Measurements from ENCODE around the gene CAMSAP2. TPM values are rescaled to one million over a fixed set of nuclear protein-coding genes. Genes with fewer than 3 reads are reported as not detected.

Gene CAMSAP2
- total and polyA plus RNA-seq, 10 of the 15 experiments (the other 5 are each of a cell fraction or from before 2014, with no cell fraction given) = 3.9 to 19.8 (median 8.0) TPM

DNA sequence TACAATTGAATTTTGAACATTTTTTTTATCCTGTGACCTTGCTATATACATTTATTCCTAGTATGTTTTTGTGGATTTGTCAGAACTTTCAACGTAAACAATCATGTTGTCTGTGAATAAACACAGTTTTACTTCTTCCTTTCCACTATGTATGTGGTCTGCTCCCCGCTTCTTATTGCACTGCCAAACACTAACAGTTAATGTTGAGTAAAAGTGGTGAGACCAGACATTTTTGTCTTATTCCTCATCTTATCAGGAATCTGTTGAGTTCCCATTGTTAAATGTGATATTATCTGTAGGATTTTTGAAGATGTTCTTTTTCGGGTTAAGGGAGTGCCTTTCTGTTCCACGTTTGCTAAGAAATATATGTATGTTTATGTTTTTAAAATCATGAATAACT is 45.9 kb downstream of the CAMSAP2 start (continued):
- TF ChIP-seq, protein P1, sequence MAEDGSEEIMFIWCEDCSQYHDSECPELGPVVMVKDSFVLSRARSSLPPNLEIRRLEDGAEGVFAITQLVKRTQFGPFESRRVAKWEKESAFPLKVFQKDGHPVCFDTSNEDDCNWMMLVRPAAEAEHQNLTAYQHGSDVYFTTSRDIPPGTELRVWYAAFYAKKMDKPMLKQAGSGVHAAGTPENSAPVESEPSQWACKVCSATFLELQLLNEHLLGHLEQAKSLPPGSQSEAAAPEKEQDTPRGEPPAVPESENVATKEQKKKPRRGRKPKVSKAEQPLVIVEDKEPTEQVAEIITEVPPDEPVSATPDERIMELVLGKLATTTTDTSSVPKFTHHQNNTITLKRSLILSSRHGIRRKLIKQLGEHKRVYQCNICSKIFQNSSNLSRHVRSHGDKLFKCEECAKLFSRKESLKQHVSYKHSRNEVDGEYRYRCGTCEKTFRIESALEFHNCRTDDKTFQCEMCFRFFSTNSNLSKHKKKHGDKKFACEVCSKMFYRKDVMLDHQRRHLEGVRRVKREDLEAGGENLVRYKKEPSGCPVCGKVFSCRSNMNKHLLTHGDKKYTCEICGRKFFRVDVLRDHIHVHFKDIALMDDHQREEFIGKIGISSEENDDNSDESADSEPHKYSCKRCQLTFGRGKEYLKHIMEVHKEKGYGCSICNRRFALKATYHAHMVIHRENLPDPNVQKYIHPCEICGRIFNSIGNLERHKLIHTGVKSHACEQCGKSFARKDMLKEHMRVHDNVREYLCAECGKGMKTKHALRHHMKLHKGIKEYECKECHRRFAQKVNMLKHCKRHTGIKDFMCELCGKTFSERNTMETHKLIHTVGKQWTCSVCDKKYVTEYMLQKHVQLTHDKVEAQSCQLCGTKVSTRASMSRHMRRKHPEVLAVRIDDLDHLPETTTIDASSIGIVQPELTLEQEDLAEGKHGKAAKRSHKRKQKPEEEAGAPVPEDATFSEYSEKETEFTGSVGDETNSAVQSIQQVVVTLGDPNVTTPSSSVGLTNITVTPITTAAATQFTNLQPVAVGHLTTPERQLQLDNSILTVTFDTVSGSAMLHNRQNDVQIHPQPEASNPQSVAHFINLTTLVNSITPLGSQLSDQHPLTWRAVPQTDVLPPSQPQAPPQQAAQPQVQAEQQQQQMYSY (CRISPR knock-in tag; IDR thresholded peaks at IDR 0.05) = no peak
- TF ChIP-seq ESRRA (IDR thresholded peaks at IDR 0.05; ENCODE audit: low read length) (no peak), ZZZ3 (IDR thresholded peaks at IDR 0.05; ENCODE audit: control insufficient read depth, insufficient read length, low read depth) (no peak), YY1 (IDR thresholded peaks at IDR 0.05; ENCODE audit: low read depth, low read length) (no peak), SMAD5 (IDR thresholded peaks at IDR 0.05; ENCODE audit: low read depth) (no peak), NFYB (IDR thresholded peaks at IDR 0.05; ENCODE audit: insufficient read depth, low read depth, low read length) (no peak), JUND (IDR thresholded peaks at IDR 0.05; ENCODE audit: low read depth, low read length) (no peak), BRCA1 (IDR thresholded peaks at IDR 0.05; ENCODE audit: low read depth, low read length) (no peak), FOXM1 (IDR thresholded peaks at IDR 0.05; ENCODE audit: low read depth, low read length) (no peak)

DNA sequence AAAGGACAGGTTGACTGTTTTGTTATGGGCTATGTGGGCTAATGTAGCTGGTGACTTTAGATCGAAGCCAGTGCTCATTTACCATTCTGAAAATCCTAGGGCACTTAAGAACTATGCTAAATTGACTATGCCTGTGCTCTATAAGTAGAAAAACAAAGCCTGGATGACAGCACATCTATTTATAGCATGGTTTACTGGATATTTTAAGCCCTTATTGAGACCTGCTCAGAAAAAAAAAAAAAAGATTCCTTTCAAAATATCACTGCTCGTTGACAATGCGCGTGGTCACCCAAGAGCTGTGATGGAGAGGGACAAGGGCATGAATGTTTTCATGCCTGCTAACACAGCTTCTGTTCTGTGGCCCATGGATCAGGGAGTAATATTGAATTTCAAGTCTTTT is 48.1 kb downstream of the CAMSAP2 start:
- intact Hi-C loops (cut with micrococcal nuclease; ENCODE audit: unreplicated experiment) = no loop called here
- ChIA-PET POLR2A (interaction anchor here (1.3 kb wide), 1 partner anchor 11 kb away, joined by 12 read pairs; no protein-coding TSS in a partner anchor), SMC1A (ENCODE audit: uncharacterized antibody, unreplicated experiment) (interaction anchor here (0.7 to 1.6 kb wide), 6 partner anchors 10 to 229 kb away, joined by 3 to 5 read pairs (median 4); no protein-coding TSS in a partner anchor), CTCF (interaction anchor here (0.7 to 1.5 kb wide), 5 partner anchors 8 to 165 kb away, joined by 3 to 5 read pairs (median 4); no protein-coding TSS in a partner anchor), RAD21 (ENCODE audit: unreplicated experiment) (interaction anchor here (0.9 kb wide), 1 partner anchor 165 kb away, joined by 5 read pairs; no protein-coding TSS in a partner anchor)
- Histone ChIP-seq H3K9ac (ENCODE audit: control insufficient read depth, insufficient read depth, low read length) (no peak overlapping the region), H3K4me1 (ENCODE audit: control insufficient read depth, insufficient read depth, low read length) (no peaks in the 10 kb centered on the region; the same call in 1 of the 2 replicates), H2AFZ (ENCODE audit: control insufficient read depth, low read depth, low read length) (no peak overlapping the region), H3K27ac (ENCODE audit: control insufficient read depth, insufficient read depth) (no peak overlapping the region), H3K4me3 (no peak overlapping the region), H3K4me2 (ENCODE audit: control insufficient read depth, insufficient read depth) (no peak overlapping the region), H3K9me3 (replicated peaks; ENCODE audit: control insufficient read depth, insufficient read depth, low read length) (peaks cover 1% of the 10 kb centered on the region; the same call in 2 of the 3 replicates), H3K79me2 (ENCODE audit: control insufficient read depth, insufficient read depth, low read length) (peaks cover 1% of the 10 kb centered on the region), H3K36me3 (ENCODE audit: control insufficient read depth in 2 of 2, insufficient read depth in 2 of 2, low read length in 1 of 2) (no peaks in the 10 kb centered on the region; a peak in 2 of 4 replicates), H4K20me1 (ENCODE audit: control insufficient read depth, insufficient read depth) (no peaks in the 10 kb centered on the region), H3K27me3 (replicated peaks in 1 of 2; ENCODE audit: control insufficient read depth in 2 of 2, insufficient read depth in 2 of 2, low read length in 1 of 2) (no peaks in the 10 kb centered on the region)
- DNase-seq (ENCODE audit: low read depth, low spot score) = no peak
- WGBS (ENCODE audit: insufficient coverage, insufficient replicate concordance, low lambda C conversion rate, missing lambda C conversion rate) = 84% methylated on average over 4 of the region's 4 CpGs
- no peak for FAIRE-seq
- in situ Hi-C loops (cut with MboI) = no loop called here
- TF ChIP-seq CHD4 (IDR thresholded peaks at IDR 0.05) = no peak
- ATAC-seq = no peak
- BruUV-seq (replicated peaks) = no TSS peak

All from GM12878 (cell line).